Neural cell (in vitro differentiated cells): Measurements from ENCODE around the gene PIP4P1. TPM values are rescaled to one million over a fixed set of nuclear protein-coding genes. Genes with fewer than 3 reads are reported as not detected.

Source experiments
- H2AFZ ChIP-seq: fragments of 200-600, 300-800 bp; sonication (generic), shearing (Covaris generic); 2 replicates; pipeline ENCODE4 v1.6.0; 2014; ENCODE audit warnings: low read depth, mild to moderate bottlenecking, antibody characterized with exemption, low read length, moderate library complexity
- H3F3A ChIP-seq: fragments of 200-600 bp; shearing (Covaris generic); 2 replicates; pipeline ENCODE4 v1.6.1; 2016; ENCODE audit warnings: mild to moderate bottlenecking, moderate library complexity, mixed read lengths, antibody characterized with exemption, low read length; ENCODE audit not compliant: insufficient read depth, poor library complexity, severe bottlenecking
- H3K27ac ChIP-seq: fragments of 200-600, 300-800 bp; sonication (generic), shearing (Covaris generic); 2 replicates; pipeline ENCODE4 v1.5.1; 2014; ENCODE audit warnings: mild to moderate bottlenecking, low read length, moderate library complexity
- H3K27me3 ChIP-seq: fragments of 300-800, 200-600 bp; sonication (generic), shearing (Covaris generic); 2 replicates; pipeline ENCODE4 v1.6.0; 2014; ENCODE audit warnings: mild to moderate bottlenecking, low read depth, low read length, moderate library complexity; ENCODE audit not compliant: insufficient read depth
- H3K36me3 ChIP-seq: fragments of 300-800, 200-600 bp; sonication (generic), shearing (Covaris generic); 2 replicates; pipeline ENCODE4 v1.5.1; 2014; ENCODE audit warnings: mild to moderate bottlenecking, antibody characterized with exemption, low read length, moderate library complexity; ENCODE audit not compliant: insufficient read depth
- H3K4me2 ChIP-seq: fragments of 300-800, 200-600 bp; sonication (generic), shearing (Covaris generic); 2 replicates; pipeline ENCODE4 v1.6.0; 2014; ENCODE audit warnings: mild to moderate bottlenecking, low read length
- H3K4me3 ChIP-seq: fragments of 300-800, 200-600 bp; sonication (generic), shearing (Covaris generic); 2 replicates; pipeline ENCODE4 v1.5.1; 2014; ENCODE audit warnings: mild to moderate bottlenecking, low read length, moderate library complexity
- H3K79me2 ChIP-seq: fragments of 200-600 bp; shearing (Covaris generic); replicated peaks from 2 replicates; pipeline ENCODE4 v1.6.0; 2014; ENCODE audit warnings: mild to moderate bottlenecking, low read length, moderate library complexity; ENCODE audit not compliant: insufficient read depth
- H3K9ac ChIP-seq: fragments of 300-800, 200-600 bp; sonication (generic), shearing (Covaris generic); 2 replicates; pipeline ENCODE4 v1.6.1; 2016; ENCODE audit warnings: mild to moderate bottlenecking, low read length, mixed read lengths
- H3K9me2 ChIP-seq: fragments of 200-600 bp; shearing (Covaris generic); 2 replicates; pipeline ENCODE4 v1.6.1; 2016; ENCODE audit warnings: mild to moderate bottlenecking, low read length, mixed read lengths; ENCODE audit not compliant: insufficient read depth
- H3K9me3 ChIP-seq: fragments of 200-600, 300-800 bp; sonication (generic), shearing (Covaris generic); 2 replicates; pipeline ENCODE4 v1.6.1; 2016; ENCODE audit warnings: mild to moderate bottlenecking, mixed run types, low read length, moderate library complexity, mixed read lengths
- H4K20me1 ChIP-seq: fragments of 200-600 bp; shearing (Covaris generic); 2 replicates; pipeline ENCODE4 v1.6.1; 2016; ENCODE audit warnings: mild to moderate bottlenecking, mixed run types; ENCODE audit not compliant: insufficient read depth
- EP300 ChIP-seq: fragments of 450-650 bp; conservative IDR thresholded peaks from 2 replicates; pipeline ENCODE4 v1.6.1; 2014; ENCODE audit warnings: antibody characterized with exemption, mild to moderate bottlenecking, moderate library complexity; ENCODE audit not compliant: poor library complexity, severe bottlenecking
- EZH2 ChIP-seq: fragments of 200-600, 300-800 bp; shearing (Covaris generic), sonication (generic); IDR thresholded peaks from 2 replicates; pipeline ENCODE4 v1.6.1; 2014; ENCODE audit warnings: antibody characterized with exemption, low read length, borderline replicate concordance, mild to moderate bottlenecking; ENCODE audit not compliant: insufficient read depth, poor library complexity, severe bottlenecking
- MXI1 ChIP-seq: fragments of 450-650 bp; conservative IDR thresholded peaks from 2 replicates; pipeline ENCODE4 v1.6.1; 2014; ENCODE audit warnings: antibody characterized with exemption, mild to moderate bottlenecking; ENCODE audit not compliant: poor library complexity, severe bottlenecking
- POLR2AphosphoS5 ChIP-seq: IDR thresholded peaks from 2 replicates; pipeline ENCODE4 v1.6.1; 2012
- RAD21 ChIP-seq: fragments of 450-650 bp; conservative IDR thresholded peaks from 2 replicates; pipeline ENCODE4 v1.6.1; 2014; ENCODE audit warnings: antibody characterized with exemption, mild to moderate bottlenecking, moderate library complexity
- SMC3 ChIP-seq: fragments of 450-650 bp; conservative IDR thresholded peaks from 2 replicates; pipeline ENCODE4 v1.6.1; 2014; ENCODE audit warnings: antibody characterized with exemption, mild to moderate bottlenecking, moderate library complexity; ENCODE audit not compliant: poor library complexity
- TAF1 ChIP-seq: IDR thresholded peaks from 2 replicates; pipeline ENCODE4 v1.6.1; 2012; ENCODE audit warnings: low read depth
- polyA plus RNA-seq: library from polyadenylated mRNA; depleted of rRNA; stranded (reverse); fragments of >200 nt; gene quantifications from 2 replicates; pipeline ENCODE4 v1.2.3, GENCODE V29; 2014
- TF ChIP-seq, protein P1 (sequence below): fragments of 450-650 bp; IDR thresholded peaks from 2 replicates; pipeline ENCODE4 v1.5.1; 2014; ENCODE audit warnings: antibody characterized with exemption, mild to moderate bottlenecking, moderate library complexity; ENCODE audit not compliant: poor library complexity, severe bottlenecking
- TF ChIP-seq, protein P2 (sequence below): IDR thresholded peaks from 2 replicates; pipeline ENCODE4 v1.6.1; 2012; ENCODE audit warnings: borderline replicate concordance

PIP4P1 gene
- polyA plus RNA-seq, 1 donor from 2014 or later: 77.2 TPM

DNA sequence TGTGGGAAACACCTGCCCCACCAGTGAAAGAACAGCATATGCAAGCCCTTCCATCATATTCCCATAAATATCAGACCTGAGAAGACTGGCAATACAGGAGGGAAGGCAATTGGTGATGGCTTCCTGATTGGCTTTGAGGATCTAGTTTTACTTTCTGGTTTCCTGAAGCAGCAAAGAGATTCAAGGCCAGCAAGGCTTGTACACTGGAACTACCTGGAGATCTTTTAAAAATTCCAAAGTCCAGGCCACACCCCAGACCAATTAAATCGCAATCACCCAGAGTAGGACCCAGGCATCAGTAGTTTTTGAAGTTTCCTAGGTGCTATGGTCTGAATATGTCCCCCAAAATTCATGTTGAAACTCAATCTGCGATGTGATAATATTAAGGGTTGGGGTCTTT is 45.0 kb downstream of the PIP4P1 start:
- no peaks in the 10 kb centered on the region for H3K9me3 ChIP-seq
- no peak overlapping the region for H3K27ac ChIP-seq
- H3K27me3 ChIP-seq: peaks cover 9% of the 10 kb centered on the region
- no peak overlapping the region for H2AFZ ChIP-seq
- TF ChIP-seq POLR2AphosphoS5 (no peak), MXI1 (no peak), SMC3 (no peak), EP300 (no peak), TAF1 (no peak), RAD21 (no peak), EZH2 (no peak)
- TF ChIP-seq, protein P1, sequence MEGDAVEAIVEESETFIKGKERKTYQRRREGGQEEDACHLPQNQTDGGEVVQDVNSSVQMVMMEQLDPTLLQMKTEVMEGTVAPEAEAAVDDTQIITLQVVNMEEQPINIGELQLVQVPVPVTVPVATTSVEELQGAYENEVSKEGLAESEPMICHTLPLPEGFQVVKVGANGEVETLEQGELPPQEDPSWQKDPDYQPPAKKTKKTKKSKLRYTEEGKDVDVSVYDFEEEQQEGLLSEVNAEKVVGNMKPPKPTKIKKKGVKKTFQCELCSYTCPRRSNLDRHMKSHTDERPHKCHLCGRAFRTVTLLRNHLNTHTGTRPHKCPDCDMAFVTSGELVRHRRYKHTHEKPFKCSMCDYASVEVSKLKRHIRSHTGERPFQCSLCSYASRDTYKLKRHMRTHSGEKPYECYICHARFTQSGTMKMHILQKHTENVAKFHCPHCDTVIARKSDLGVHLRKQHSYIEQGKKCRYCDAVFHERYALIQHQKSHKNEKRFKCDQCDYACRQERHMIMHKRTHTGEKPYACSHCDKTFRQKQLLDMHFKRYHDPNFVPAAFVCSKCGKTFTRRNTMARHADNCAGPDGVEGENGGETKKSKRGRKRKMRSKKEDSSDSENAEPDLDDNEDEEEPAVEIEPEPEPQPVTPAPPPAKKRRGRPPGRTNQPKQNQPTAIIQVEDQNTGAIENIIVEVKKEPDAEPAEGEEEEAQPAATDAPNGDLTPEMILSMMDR: no peak
- TF ChIP-seq, protein P2, sequence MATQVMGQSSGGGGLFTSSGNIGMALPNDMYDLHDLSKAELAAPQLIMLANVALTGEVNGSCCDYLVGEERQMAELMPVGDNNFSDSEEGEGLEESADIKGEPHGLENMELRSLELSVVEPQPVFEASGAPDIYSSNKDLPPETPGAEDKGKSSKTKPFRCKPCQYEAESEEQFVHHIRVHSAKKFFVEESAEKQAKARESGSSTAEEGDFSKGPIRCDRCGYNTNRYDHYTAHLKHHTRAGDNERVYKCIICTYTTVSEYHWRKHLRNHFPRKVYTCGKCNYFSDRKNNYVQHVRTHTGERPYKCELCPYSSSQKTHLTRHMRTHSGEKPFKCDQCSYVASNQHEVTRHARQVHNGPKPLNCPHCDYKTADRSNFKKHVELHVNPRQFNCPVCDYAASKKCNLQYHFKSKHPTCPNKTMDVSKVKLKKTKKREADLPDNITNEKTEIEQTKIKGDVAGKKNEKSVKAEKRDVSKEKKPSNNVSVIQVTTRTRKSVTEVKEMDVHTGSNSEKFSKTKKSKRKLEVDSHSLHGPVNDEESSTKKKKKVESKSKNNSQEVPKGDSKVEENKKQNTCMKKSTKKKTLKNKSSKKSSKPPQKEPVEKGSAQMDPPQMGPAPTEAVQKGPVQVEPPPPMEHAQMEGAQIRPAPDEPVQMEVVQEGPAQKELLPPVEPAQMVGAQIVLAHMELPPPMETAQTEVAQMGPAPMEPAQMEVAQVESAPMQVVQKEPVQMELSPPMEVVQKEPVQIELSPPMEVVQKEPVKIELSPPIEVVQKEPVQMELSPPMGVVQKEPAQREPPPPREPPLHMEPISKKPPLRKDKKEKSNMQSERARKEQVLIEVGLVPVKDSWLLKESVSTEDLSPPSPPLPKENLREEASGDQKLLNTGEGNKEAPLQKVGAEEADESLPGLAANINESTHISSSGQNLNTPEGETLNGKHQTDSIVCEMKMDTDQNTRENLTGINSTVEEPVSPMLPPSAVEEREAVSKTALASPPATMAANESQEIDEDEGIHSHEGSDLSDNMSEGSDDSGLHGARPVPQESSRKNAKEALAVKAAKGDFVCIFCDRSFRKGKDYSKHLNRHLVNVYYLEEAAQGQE: no peak
- no peaks in the 10 kb centered on the region for H3F3A ChIP-seq
- no peaks in the 10 kb centered on the region for H3K36me3 ChIP-seq
- no peak overlapping the region for H3K4me2 ChIP-seq
- no peaks in the 10 kb centered on the region for H3K79me2 ChIP-seq
- H3K4me3 ChIP-seq: no peak overlapping the region
- no peaks in the 10 kb centered on the region for H4K20me1 ChIP-seq
- H3K9ac ChIP-seq: no peak overlapping the region
- no peaks in the 10 kb centered on the region for H3K9me2 ChIP-seq

- peaks cover 9% of the 10 kb centered on the region for H3K27me3 ChIP-seq
- H2AFZ ChIP-seq: no peak overlapping the region
- TF ChIP-seq, protein P1: peak; percentile 32
- TF ChIP-seq EZH2: no peak
- H3K27ac ChIP-seq: no peak overlapping the region
- no peaks in the 10 kb centered on the region for H3K9me2 ChIP-seq
- no peaks in the 10 kb centered on the region for H3K36me3 ChIP-seq
- H3K9ac ChIP-seq: no peak overlapping the region
- H3F3A ChIP-seq: no peaks in the 10 kb centered on the region
- H3K79me2 ChIP-seq: no peaks in the 10 kb centered on the region
- no peaks in the 10 kb centered on the region for H4K20me1 ChIP-seq
- no peak overlapping the region for H3K4me3 ChIP-seq
- H3K9me3 ChIP-seq: no peaks in the 10 kb centered on the region
- H3K4me2 ChIP-seq: no peak overlapping the region
Measured at GRCh38 chr14:20415782-20416206, 45.4 kb downstream of the PIP4P1 start.
